NCI-H1092 treated with DMSO at 0.1 percent for 48 hours (cell line): Measurements from ENCODE around the gene CCDC91.
"Not testable (repeated sequence)": the region's sequence is repeated elsewhere in the genome, so short reads cannot be mapped to it uniquely, and the experiment has no call there.

Experiments used
- DNase-seq: peaks from one replicate; lab custom pipeline; 2025; lab: John Stamatoyannopoulos, UW

CCDC91 gene

DNA sequence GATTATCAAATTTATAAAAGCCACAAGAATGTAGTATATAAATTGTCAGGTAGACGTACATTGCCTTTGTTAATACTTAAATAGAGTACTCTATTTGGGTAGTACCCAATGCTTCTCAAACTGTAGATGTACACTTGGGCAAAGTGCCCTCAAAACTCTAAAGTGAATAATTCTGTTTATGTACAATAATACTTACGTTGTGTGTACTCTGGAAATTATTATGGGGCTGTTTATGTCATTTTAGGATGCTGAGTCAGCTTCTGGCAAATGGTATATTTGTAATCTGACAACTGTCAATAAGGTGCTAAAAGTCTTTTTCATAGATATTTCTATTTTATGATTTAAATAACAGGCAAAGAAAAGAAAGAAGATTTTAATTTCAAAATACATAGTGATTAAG lies 102.4 kb downstream of the CCDC91 start:
- DNase-seq = no peak

DNA sequence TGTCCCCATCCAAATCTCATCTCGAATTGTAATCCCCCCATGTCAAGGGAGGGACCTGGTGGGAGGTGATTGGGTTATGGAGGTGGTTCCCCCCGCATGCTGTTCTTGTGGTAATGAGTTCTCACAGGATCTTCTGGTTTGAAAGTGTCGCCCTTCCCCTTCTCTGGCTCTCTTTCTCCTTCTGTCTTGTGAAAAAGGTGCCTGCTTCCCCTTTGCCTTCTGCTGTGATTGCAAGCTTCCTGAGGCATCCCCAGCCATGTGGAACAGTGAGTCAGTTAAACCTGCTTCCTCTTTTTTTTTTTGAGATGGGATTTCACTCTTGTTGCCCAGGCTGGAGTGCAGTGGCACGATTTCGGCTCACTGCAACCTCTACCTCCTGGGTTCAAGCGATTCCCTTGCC lies 104.0 kb downstream of the CCDC91 start:
- no peak for DNase-seq

GRCh38 chr12:28296287-28296686 lies 106.0 kb downstream of the CCDC91 start:
- no peak for DNase-seq

GRCh38 chr12:28303192-28303591 lies 112.9 kb downstream of the CCDC91 start:
- DNase-seq = no peak

DNA sequence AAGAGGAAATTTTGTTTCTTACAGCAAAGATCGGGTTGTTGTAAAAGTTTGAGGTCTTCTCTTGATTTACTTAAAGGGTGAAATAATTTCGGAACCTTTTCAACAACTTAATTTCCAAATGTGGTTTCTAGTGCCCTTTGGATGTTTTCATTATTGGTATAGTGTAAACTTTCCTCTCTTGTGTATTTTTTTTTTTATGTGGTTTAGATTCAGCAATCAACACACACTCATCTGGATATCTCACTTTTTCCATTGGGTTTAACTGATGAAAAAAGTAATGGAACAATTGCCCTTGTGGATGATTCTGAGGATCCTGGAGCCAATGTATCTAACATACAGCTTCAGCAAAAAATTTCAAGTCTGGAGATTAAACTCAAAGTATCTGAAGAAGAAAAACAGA lies 116.3 kb downstream of the CCDC91 start:
- no peak for DNase-seq

- no peak for DNase-seq
Observed at GRCh38 chr12:28308891-28309290, 118.6 kb downstream of the CCDC91 start.

DNA sequence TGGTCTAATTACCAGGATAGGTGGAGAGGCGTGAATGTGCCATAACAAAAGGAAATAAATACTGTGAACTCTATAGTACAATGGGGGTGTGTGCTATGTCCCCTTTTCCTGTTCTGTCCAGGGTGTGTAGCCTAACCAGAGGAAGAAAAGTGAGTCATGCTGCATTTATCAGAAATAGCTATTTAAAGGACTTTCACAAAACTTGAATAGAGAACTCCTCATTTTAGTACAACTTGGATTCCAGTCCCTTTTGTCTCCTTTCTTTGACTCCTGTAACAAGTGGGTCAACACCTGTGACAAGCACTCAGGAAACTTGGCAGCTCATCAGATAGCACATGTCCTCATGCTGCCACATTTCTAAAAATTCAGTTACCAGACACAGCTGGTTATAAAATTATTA lies 123.4 kb downstream of the CCDC91 start:
- no peak for DNase-seq

DNA sequence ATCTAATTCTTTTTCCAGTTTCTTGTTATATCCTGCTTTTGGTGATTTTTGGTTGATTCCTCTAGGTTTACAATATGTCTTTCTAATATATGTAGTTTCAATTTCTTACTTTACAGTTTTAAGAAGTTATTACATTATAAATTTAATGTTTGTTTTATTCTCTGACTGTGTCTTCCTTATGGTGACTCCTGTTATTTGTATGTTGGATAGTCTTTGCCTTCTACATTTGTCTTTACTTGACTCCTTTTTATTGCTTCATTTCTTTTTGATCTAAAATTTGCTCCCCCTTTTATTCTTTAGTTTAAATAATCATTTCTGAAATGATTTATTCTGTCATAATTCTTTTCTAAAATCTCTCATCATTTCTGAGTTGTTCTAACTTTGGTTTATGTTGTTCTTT lies 125.8 kb downstream of the CCDC91 start:
- no peak for DNase-seq

DNA sequence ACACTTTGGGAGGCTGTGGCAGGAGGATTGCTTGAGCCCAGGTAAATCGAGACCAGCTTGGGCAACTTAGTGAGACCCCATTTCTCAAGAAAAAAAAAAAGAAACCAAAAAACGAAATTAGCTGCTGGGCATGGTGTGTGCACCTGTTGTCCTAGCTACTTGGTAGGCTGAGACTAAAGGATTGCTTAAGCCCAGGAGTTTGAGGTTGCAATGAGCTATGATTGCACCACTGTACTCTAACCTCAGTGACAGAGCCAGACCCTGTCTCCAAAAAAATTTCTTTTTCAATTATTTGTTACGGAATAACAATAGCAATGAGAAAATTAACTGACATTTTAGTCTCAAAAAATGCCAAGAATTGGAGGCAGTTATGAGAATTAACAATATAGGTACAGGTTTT lies 128.0 kb downstream of the CCDC91 start:
- DNase-seq = no peak

DNA sequence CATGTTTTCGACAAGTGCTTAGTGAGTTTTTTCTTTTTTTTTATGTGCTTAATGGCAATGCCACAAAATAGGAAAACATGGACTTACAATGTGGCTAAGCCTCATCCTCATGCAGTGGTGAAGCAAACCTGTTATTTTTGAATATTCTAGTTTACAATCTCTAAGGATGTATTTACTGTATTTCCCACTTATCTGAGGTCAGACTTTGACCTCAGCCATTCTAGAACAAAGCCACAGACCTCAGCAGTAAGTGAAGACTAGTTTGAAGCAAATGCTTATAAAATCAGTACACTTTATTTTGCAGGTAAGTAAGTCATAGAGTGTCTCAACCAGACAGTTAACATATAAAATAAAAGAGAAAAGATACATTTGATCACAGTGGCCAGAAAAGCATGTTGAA lies 130.1 kb downstream of the CCDC91 start:
- no peak for DNase-seq

DNA sequence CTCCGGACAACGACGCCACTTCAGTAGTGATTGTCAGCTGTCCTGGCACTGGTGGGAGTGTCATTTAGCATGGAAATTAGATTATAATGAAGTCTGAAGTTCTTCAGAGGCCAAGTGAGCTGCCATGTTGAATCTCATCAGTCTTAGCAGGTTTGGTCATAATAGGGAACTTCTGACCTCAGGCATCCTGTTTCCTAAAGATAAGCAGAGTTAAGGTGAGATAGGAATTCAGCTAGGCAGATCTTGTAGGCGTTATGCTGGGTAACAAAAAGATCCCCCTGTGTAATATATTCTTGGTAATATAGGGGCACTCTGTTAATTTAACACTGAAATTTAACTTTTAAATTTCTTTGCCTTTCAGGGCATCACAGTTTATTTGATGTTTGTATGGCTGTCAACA lies 137.5 kb downstream of the CCDC91 start:
- DNase-seq = no peak

- no peak for DNase-seq
Observed at GRCh38 chr12:28328967-28329366, 138.7 kb downstream of the CCDC91 start.

DNA sequence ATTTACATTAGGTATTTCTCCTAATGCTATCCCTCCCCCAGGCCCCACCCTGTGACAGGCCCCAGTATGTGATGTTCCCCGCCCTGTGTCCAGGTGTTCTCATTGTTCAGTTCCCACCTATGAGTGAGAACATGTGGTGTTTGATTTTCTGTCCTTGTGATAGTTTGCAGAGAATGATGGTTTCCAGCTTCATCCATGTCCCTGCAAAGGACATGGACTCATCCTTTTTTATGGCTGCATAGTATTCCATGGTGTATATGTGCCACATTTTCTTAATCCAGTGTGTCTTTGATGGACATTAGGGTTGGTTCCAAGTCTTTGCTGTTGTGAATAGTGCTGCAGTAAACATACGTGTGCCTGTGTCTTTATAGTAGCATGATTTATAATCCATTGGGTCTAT lies 139.5 kb downstream of the CCDC91 start:
- DNase-seq = not testable (repeated sequence)

GRCh38 chr12:28330232-28330631 lies 140.0 kb downstream of the CCDC91 start:
- DNase-seq = not testable (repeated sequence)

DNA sequence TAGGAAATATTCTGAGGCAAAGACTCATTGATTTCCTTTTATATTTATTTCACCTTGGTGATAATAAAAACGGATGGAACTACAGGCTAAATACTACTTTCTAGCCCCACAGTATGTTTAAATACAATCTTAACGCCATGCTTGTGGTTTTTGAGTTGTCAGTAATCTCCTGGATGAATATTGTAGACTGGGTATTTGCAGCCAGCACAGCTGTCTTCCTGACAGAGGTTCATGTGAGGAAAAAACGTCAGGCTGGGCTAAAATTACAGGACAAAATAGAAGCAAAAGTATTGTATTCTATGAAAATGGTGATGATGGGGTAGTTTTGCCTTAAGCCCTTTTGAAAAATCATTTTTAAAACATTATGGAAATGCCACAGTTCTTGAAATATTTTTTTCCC lies 140.9 kb downstream of the CCDC91 start:
- DNase-seq = no peak

GRCh38 chr12:28340261-28341045 lies 150.2 kb downstream of the CCDC91 start:
- no peak for DNase-seq

DNA sequence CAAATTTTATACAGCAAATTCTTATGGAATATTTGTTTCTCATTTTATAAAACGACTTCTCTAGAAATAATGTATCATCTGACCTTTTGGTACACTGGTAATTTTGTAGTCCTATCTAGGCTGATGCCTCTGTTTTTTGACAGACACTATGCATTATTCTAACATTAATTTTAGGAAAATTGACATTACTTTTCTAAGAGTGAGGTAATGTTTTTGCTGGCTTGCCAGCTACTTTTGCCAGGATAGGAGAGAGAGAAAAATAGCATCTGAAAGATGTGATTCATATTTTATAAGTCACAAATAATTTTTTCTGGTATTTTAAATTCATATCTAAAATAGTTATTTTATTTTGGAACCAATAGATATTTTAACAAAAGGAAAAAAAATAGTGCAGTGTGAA lies 153.5 kb downstream of the CCDC91 start:
- DNase-seq = no peak

DNA sequence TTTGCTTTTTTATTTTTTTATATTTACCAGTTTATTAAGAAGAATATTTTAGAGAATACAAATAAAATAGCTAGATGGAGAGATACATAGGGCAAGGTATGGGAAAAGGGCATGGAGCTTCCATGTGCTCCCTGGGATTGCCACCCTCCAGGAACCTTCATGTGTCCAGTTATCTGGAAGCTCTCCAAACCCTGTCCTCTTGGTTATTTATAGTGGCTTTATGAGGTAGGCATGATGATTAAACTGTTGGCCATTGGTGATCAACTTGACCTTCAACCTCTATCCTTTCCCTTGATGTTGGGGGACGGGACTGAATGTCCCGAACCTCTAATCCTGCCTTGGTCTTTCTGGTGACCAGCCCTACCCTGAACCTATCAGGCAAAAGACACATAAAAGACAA lies 156.3 kb downstream of the CCDC91 start:
- no peak for DNase-seq

DNA sequence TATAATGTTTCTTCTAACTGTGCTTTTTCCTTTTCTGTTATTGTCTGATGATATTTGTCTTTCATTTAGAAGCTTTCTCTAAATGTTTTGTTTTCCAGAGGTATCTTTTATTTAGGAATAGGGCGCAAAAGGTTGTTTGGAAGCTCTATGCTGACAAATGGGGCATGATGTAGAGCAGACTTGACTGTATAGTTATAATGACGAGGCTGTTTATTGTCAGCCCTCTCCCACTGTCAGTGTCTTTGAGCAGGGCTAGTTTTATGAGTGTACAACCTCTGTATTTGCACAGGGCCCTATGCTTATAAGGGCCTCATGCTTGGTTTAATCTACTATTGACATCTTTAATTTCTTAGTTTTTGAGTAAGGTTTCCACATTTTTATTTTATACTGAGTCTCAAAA lies 158.9 kb downstream of the CCDC91 start:
- no peak for DNase-seq

DNA sequence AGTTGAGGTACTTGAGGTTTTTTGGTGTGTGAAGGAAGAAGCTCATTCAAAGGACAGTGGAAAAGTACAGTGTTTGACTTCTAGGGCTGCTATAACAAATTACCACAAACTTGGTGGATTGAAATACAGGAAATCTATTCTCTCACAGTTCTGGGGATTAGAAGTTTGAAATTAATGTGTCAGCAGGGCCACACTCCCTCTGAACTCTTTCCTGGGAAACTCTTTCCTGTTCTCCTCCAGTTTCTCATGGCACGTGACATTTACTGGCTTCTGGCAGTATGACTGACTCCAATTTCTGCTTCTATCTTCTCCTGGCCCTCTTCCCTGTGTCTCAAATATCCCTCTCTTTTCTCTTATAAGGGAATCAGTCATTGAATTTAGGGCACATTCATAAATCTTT lies 160.2 kb downstream of the CCDC91 start:
- no peak for DNase-seq

DNA sequence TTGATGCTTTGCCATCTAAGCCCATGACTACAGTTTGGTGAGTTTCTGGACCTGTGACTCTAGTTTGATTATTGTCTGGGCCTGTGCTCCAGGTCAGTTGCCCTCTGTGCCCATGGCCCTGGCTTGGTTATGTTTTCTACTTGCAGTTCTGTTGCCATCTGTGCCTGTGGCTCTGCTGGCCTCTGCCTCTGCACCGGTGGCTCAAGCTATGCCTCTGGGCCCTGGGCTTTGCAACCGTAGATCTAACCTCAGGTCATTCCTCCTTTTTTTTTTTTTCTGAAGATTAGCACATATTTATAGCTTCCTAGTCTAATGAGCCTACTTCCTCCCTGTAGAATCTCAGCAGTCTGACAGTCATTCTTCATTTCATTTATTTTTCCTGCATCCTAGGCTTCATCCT lies 161.2 kb downstream of the CCDC91 start:
- no peak for DNase-seq

DNA sequence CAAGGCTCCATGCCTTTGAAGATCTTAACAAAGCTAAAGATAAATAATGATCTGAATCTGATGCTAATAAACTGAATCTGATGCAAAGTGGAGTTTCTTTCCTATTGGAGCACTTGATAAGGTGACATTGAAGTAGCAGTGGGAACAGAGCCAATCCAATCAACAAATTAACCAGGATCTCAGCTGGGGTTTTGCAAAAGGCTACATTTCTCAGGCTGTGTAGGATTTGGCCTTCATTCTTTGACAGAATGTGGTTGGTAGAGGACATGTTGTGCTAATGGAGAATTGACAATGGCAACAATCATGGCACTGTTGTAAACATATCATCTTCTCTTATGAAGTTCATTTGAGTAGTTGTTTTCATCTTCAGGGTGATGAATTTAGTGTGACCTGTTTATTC lies 164.9 kb downstream of the CCDC91 start:
- no peak for DNase-seq

DNA sequence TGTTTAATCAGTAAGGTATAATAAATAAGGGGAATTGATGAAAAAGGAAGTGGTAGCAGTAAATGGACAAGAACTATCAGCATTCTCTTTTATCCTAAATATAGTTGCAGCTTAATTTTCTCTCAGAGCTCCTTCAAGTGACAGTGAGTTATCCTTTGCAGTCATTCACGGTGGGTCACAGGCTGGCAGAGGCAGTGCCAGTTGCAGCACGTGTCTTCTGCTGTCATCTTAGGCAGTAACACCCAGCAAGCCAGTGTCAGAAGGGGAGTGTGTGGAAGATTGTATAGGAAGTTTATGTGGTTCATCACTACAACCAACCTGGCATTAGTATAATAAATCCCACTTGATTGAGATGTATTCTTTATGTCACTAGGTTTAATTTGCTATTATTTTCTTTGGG lies 170.0 kb downstream of the CCDC91 start:
- no peak for DNase-seq

DNA sequence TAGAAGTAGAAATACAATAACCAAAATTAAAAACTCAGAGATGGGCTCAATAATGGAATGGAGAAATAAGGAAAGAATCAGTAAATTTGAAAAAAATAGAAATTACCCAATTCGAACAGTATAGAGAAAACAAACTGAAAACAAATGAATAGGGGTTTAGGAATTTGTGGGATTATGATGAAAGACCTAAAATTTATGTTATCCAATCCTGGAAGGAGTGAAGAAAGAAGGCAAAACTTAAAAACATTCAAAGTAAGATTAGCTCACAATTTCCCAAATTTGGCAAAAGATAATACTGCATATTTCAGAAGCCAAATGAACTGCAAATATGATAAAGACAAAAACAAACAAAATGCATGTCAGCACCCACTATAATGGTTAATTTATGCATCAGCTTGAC lies 177.1 kb downstream of the CCDC91 start:
- DNase-seq = no peak
